Lower leg skin (tissue), 3 donors: ENCODE results near the gene CITED1.

ENCODE experiments used
- CTCF ChIP-seq, 3 donors: fragments of 450-650 bp; IDR thresholded peaks; one replicate each; pipeline ENCODE4 v1.5.1; 2016; ENCODE audit warnings: antibody characterized with exemption in 3 of 3, mild to moderate bottlenecking in 3 of 3, moderate library complexity in 2 of 3
- POLR2A ChIP-seq, 2 donors: fragments of 450-650 bp; IDR thresholded peaks; one replicate each; pipeline ENCODE4 v1.6.1; 2016 to 2017; ENCODE audit warnings: antibody characterized with exemption in 2 of 2, mild to moderate bottlenecking in 1 of 2, moderate library complexity in 1 of 2

DNA sequence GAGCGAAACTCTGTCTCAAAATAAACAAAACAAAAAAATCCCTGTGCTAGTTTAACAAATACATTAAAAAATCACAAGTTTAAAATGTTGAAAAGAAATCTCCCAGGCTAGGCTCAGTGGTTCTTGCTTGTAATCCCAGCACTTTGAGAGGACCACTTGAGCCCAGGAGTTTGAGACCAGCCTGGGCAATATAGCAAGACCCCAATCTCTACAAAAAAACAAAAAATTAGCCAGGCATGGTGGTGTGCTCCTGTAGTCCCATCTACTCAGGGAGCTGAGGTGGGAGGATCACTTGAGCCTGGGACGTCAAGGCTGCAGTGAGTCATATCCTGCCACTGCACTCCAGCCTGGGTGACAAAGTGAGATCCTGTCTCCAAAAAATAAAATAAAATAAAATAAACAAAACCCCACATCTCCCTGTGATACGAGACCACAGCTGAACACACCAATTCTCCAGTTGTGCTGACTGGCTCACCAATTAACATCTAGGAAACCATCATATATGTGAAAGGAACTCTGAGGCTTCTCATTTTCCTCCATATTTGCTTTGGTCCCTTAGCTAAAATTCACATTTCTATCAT lies 36.0 kb downstream of the CITED1 start:
- TF ChIP-seq CTCF (IDR thresholded peaks at IDR 0.05) (no peak), POLR2A (IDR thresholded peaks at IDR 0.05) (no peak)
